PC-9 (cell line): ENCODE data around the gene PLEKHJ1. TPM values are rescaled to one million over a fixed set of nuclear protein-coding genes. Genes with fewer than 3 reads are reported as not detected.

Experiments
- BruUV-seq: library from RNA; stranded (reverse); fragments of 400-500 nt; replicated peaks from 2 replicates; lab custom pipeline; 2021; lab: Mats Ljungman, UMichigan
- CTCF ChIA-PET: fragments of 300-600 bp; sonication (Branson Sonifier 250); formaldehyde crosslinking; loops from one replicate; lab custom pipeline; 2022; ENCODE audit warnings: antibody characterized with exemption; lab: Charles Lee
- POLR2A ChIA-PET: fragments of 300-600 bp; sonication (Branson Sonifier 250); formaldehyde crosslinking; loops from one replicate; lab custom pipeline; 2022; ENCODE audit warnings: antibody characterized with exemption; ENCODE audit not compliant: unreplicated experiment; lab: Charles Lee
- DNase-seq, 2 experiments: peaks; one replicate each; pipeline versions ENCODE4 v3.0.0 to v3.0.0-alpha.2; 2015 to 2022; ENCODE audit warnings: mixed read lengths in 1 of 2
- H2AFZ ChIP-seq: fragments of 200-600 bp; sonication (generic); 2 replicates; pipeline ENCODE4 v1.8.1; 2017; ENCODE audit warnings: antibody characterized with exemption
- H3F3A ChIP-seq: fragments of 200-600 bp; sonication (generic); 2 replicates; pipeline ENCODE4 v1.8.1; 2017; ENCODE audit warnings: antibody characterized with exemption, mild to moderate bottlenecking, low read depth; ENCODE audit not compliant: insufficient read depth
- H3K27ac ChIP-seq: fragments of 200-600 bp; sonication (generic); 2 replicates; pipeline ENCODE4 v1.6.1; 2016; ENCODE audit warnings: mixed run types
- H3K27me3 ChIP-seq: fragments of 200-600 bp; sonication (generic); 2 replicates; pipeline ENCODE4 v1.6.1; 2016; ENCODE audit warnings: low read depth, mixed run types; ENCODE audit not compliant: insufficient read depth
- H3K36me3 ChIP-seq: fragments of 200-600 bp; sonication (generic); 2 replicates; pipeline ENCODE4 v1.6.1; 2016; ENCODE audit warnings: low read depth, mixed run types
- H3K4me1 ChIP-seq: fragments of 200-600 bp; sonication (generic); replicated peaks from 2 replicates; pipeline ENCODE4 v1.6.1; 2016; ENCODE audit warnings: mixed run types; ENCODE audit not compliant: insufficient read depth
- H3K4me2 ChIP-seq: fragments of 200-600 bp; sonication (generic); 2 replicates; pipeline ENCODE4 v1.6.1; 2017; ENCODE audit warnings: mixed run types
- H3K4me3 ChIP-seq: fragments of 200-600 bp; sonication (generic); 2 replicates; pipeline ENCODE4 v1.6.1; 2016; ENCODE audit warnings: mixed run types
- H3K79me2 ChIP-seq: fragments of 200-600 bp; sonication (generic); 2 replicates; pipeline ENCODE4 v1.6.1; 2017; ENCODE audit warnings: low read depth, mixed run types
- H3K9me2 ChIP-seq: fragments of 200-600 bp; sonication (generic); 2 replicates; pipeline ENCODE4 v1.8.1; 2017; ENCODE audit warnings: mild to moderate bottlenecking; ENCODE audit not compliant: insufficient read depth
- H3K9me3 ChIP-seq: fragments of 200-600 bp; sonication (generic); 2 replicates; pipeline ENCODE4 v1.8.1; 2016; ENCODE audit warnings: low read depth; ENCODE audit not compliant: insufficient read depth
- H4K20me1 ChIP-seq: fragments of 200-600 bp; sonication (generic); 2 replicates; pipeline ENCODE4 v1.8.1; 2017; ENCODE audit not compliant: insufficient read depth
- CTCF ChIP-seq: fragments of 200-600 bp; sonication (generic); conservative IDR thresholded peaks from 2 replicates; pipeline ENCODE4 v1.6.1; 2017; ENCODE audit warnings: mixed run types, antibody characterized with exemption, mild to moderate bottlenecking, moderate library complexity
- EZH2 ChIP-seq: fragments of 200-600 bp; sonication (generic); IDR thresholded peaks from 2 replicates; pipeline ENCODE4 v1.8.0; 2017; ENCODE audit warnings: antibody characterized with exemption, low read depth
- intact Hi-C: fragments of 100-400 bp; cut with micrococcal nuclease; formaldehyde crosslinking; loops from one replicate; pipeline ENCODE4 v1.10.0; 2022; ENCODE audit not compliant: unreplicated experiment
- total RNA-seq: library from RNA; stranded (reverse); gene quantifications from 2 replicates; pipeline ENCODE4 v1.2.3, GENCODE V29; 2021

PLEKHJ1 gene
- total RNA-seq, 1 experiment from 2014 or later: 38.6 TPM

GRCh38 chr19:2199861-2200623 lies 36.1 kb downstream of the PLEKHJ1 start:
- H3K4me3 ChIP-seq: no peak overlapping the region
- no peak overlapping the region for H3K4me2 ChIP-seq
- no peaks in the 10 kb centered on the region for H3K79me2 ChIP-seq
- no TSS peak for BruUV-seq
- no peak overlapping the region for H2AFZ ChIP-seq
- intact Hi-C loops: no loop called here
- H3K27me3 ChIP-seq: no peaks in the 10 kb centered on the region
- CTCF ChIA-PET: no interaction called here
- no peaks in the 10 kb centered on the region for H4K20me1 ChIP-seq
- no peaks in the 10 kb centered on the region for H3F3A ChIP-seq
- no peaks in the 10 kb centered on the region for H3K9me2 ChIP-seq
- POLR2A ChIA-PET: no interaction called here
- no peak for DNase-seq
- H3K4me1 ChIP-seq: no peaks in the 10 kb centered on the region
- H3K36me3 ChIP-seq: no peaks in the 10 kb centered on the region
- H3K27ac ChIP-seq: no peak overlapping the region
- TF ChIP-seq EZH2 (no peak), CTCF (no peak)
- H3K9me3 ChIP-seq: no peaks in the 10 kb centered on the region

GRCh38 chr19:2199215-2199614 lies 36.9 kb downstream of the PLEKHJ1 start:
- H3K79me2 ChIP-seq: no peaks in the 10 kb centered on the region
- H3K36me3 ChIP-seq: no peaks in the 10 kb centered on the region
- H3K9me2 ChIP-seq: no peaks in the 10 kb centered on the region
- no peak overlapping the region for H3K4me2 ChIP-seq
- H4K20me1 ChIP-seq: no peaks in the 10 kb centered on the region
- no peaks in the 10 kb centered on the region for H3K27me3 ChIP-seq
- no peaks in the 10 kb centered on the region for H3K4me1 ChIP-seq
- no peak overlapping the region for H2AFZ ChIP-seq
- H3K4me3 ChIP-seq: no peak overlapping the region
- DNase-seq: no peak
- ChIA-PET POLR2A (no interaction called here), CTCF (no interaction called here)
- no TSS peak for BruUV-seq
- no peaks in the 10 kb centered on the region for H3K9me3 ChIP-seq
- no peak for TF ChIP-seq CTCF
- no peak for TF ChIP-seq EZH2
- H3F3A ChIP-seq: no peaks in the 10 kb centered on the region
- intact Hi-C loops: no loop called here
- H3K27ac ChIP-seq: no peak overlapping the region

- intact Hi-C loops: no loop called here
- Histone ChIP-seq H3F3A (no peaks in the 10 kb centered on the region), H4K20me1 (no peaks in the 10 kb centered on the region), H3K27ac (no peak overlapping the region), H3K79me2 (no peaks in the 10 kb centered on the region), H3K4me1 (no peaks in the 10 kb centered on the region), H3K27me3 (no peaks in the 10 kb centered on the region), H3K36me3 (no peaks in the 10 kb centered on the region), H3K4me3 (no peak overlapping the region), H2AFZ (no peak overlapping the region), H3K9me3 (no peaks in the 10 kb centered on the region), H3K9me2 (no peaks in the 10 kb centered on the region), H3K4me2 (no peak overlapping the region)
- BruUV-seq: no TSS peak
- ChIA-PET POLR2A (no interaction called here), CTCF (no interaction called here)
- DNase-seq: no peak
- no peak for TF ChIP-seq EZH2
- TF ChIP-seq CTCF: no peak
Observed at GRCh38 chr19:2198317-2198716, 37.8 kb downstream of the PLEKHJ1 start.
